ENCODE data around the gene SELENOW. TPM values are rescaled to one million over a fixed set of nuclear protein-coding genes. Genes with fewer than 3 reads are reported as not detected.

The SELENOW gene
- total and polyA plus RNA-seq, 2 of the 8 experiments (the other 6 are each of a cell fraction or from before 2014, with no cell fraction given), result 371 to 588 TPM

GRCh38 chr19:47730521-47730889 is 48.0 kb upstream of the SELENOW start:
- H2BK12ac ChIP-seq (ENCODE audit: low read depth, low read length), result no peak overlapping the region
- H4K20me1 ChIP-seq (replicated peaks in 1 of 2; ENCODE audit: control insufficient read depth in 1 of 2, insufficient read depth in 2 of 2, low read length in 2 of 2), result no peaks in the 10 kb centered on the region
- H4K5ac ChIP-seq (ENCODE audit: insufficient read length, low read depth, low read length), result no peak overlapping the region
- 0 out of 2 replicates have a peak overlapping the region, but pooled peaks have one; percentile 13 for H2BK15ac ChIP-seq (ENCODE audit: low read length)
- H2AK5ac ChIP-seq (ENCODE audit: low read depth, low read length), result no peak overlapping the region
- DNase-seq (ENCODE audit: low read depth in 1 of 2, low spot score in 2 of 2), result no peak
- H3K79me2 ChIP-seq (ENCODE audit: control insufficient read depth in 1 of 2, insufficient read depth in 2 of 2, low read length in 2 of 2), result no peaks in the 10 kb centered on the region
- WGBS, 2 experiments (ENCODE audit: extremely low coverage in 1 of 2, insufficient coverage in 1 of 2, insufficient read length in 1 of 2, insufficient replicate concordance in 2 of 2, low coverage in 1 of 2, low lambda C conversion rate in 2 of 2, missing lambda C conversion rate in 1 of 2), result 89% methylated on average over 8 of the region's 8 CpGs; no CpG with 5 or more reads in 1 of the 2 experiments
- CTCF ChIA-PET (ENCODE audit: partially characterized antibody), result interaction anchor here (15.9 kb wide), 1 partner anchor 15 kb away, joined by 143 read pairs; the partner anchor contains the start of gene EHD2
- H3K23me2 ChIP-seq (ENCODE audit: low read depth, low read length), result peaks cover 5% of the 10 kb centered on the region; the same call in 1 of the 2 replicates
- no peak for FAIRE-seq
- no peak for TF ChIP-seq TCF12 (IDR thresholded peaks at IDR 0.05; ENCODE audit: low read depth, low read length)
- TF ChIP-seq HDAC2 (IDR thresholded peaks at IDR 0.05; ENCODE audit: borderline replicate concordance in 1 of 2, low read depth in 2 of 2, low read length in 2 of 2), result 0 out of 4 replicates have a peak, but pooled peaks of 1 of the 2 experiments have one; percentile 7
- no peak overlapping the region for H2BK20ac ChIP-seq (ENCODE audit: low read length)
- peak overlapping the region in 1 of 2 experiments; percentile 74; a peak in 1 of 4 replicates for H3K4me2 ChIP-seq (ENCODE audit: insufficient read depth in 1 of 2, low read depth in 2 of 2, low read length in 2 of 2)
- H2AFZ ChIP-seq (ENCODE audit: low read length), result no peak overlapping the region
- no peaks in the 10 kb centered on the region for H3K9me3 ChIP-seq (ENCODE audit: insufficient read depth in 2 of 2, low read depth in 1 of 2, low read length in 1 of 2)
- no peak overlapping the region for H3K14ac ChIP-seq (ENCODE audit: insufficient read length)
- peaks cover 0 to 9% (median 5%) of the 10 kb centered on the region in 4 experiments; a peak in 2 of 7 replicates for H3K4me1 ChIP-seq (replicated peaks in 1 of 4; ENCODE audit: control insufficient read depth in 3 of 4, insufficient read depth in 4 of 4, low read length in 3 of 4)
- POLR2A ChIA-PET (ENCODE audit: partially characterized antibody), result interaction anchor here (1.0 to 2.1 kb wide), 6 partner anchors 11 to 215 kb away, joined by 3 to 5 read pairs (median 4); partner anchors contain the start of gene EHD2
- H3K4ac ChIP-seq (replicated peaks; ENCODE audit: insufficient read length, low read depth, low read length), result no peak overlapping the region
- H2BK5ac ChIP-seq (ENCODE audit: low read depth, low read length), result peak overlapping the region; percentile 18; the same call in 1 of the 2 replicates
- H2BK120ac ChIP-seq (replicated peaks; ENCODE audit: low read depth, low read length), result no peak overlapping the region
- no peaks in the 10 kb centered on the region for H3K27me3 ChIP-seq (replicated peaks in 1 of 4; ENCODE audit: control insufficient read depth in 3 of 4, extremely low read depth in 1 of 4, insufficient read depth in 3 of 4, low read length in 3 of 4)
- no peak overlapping the region for H3K56ac ChIP-seq (replicated peaks; ENCODE audit: insufficient read length, low read depth, low read length)
- H3K27ac ChIP-seq (ENCODE audit: low read depth, low read length), result no peak overlapping the region; the same call in 1 of the 2 replicates
- peak overlapping the region; percentile 70 for H4K91ac ChIP-seq (replicated peaks; ENCODE audit: insufficient read length, low read length)
- H3K79me1 ChIP-seq (ENCODE audit: low read depth, low read length), result no peaks in the 10 kb centered on the region; the same call in 1 of the 2 replicates
- H3K4me3 ChIP-seq (ENCODE audit: extremely low read depth in 1 of 4, insufficient read depth in 2 of 4, low read depth in 3 of 4, low read length in 4 of 4), result peak overlapping the region in 2 of 4 experiments; percentile 73; a peak in 3 of 8 replicates
- H3K23ac ChIP-seq (ENCODE audit: insufficient read length), result no peak overlapping the region
- H4K8ac ChIP-seq (ENCODE audit: extremely low read depth, insufficient read depth, low read length), result peak overlapping the region; percentile 66; the same call in 1 of the 2 replicates
- no peak overlapping the region for H3K18ac ChIP-seq (ENCODE audit: extremely low read depth, low read length)
- no peak overlapping the region for H3K9ac ChIP-seq (replicated peaks in 1 of 4; ENCODE audit: extremely low read depth in 1 of 4, low read depth in 3 of 4, low read length in 3 of 4)
- no peaks in the 10 kb centered on the region for H3K36me3 ChIP-seq (ENCODE audit: control insufficient read depth in 2 of 4, insufficient read depth in 4 of 4, low read length in 3 of 4)

Data from H1 (cell line).